Activated naive CD8-positive, alpha-beta T cell treated with anti-CD3 and anti-CD28 coated beads for 36 hours (primary cell): Measurements from ENCODE around the gene PLEKHB1. TPM values are rescaled to one million over a fixed set of nuclear protein-coding genes. Genes with fewer than 3 reads are reported as not detected.

Source experiments
- DNase-seq: peaks from one replicate; pipeline ENCODE4 v3.0.0; 2021
- H3K27ac Mint-ChIP-seq: one replicate; pipeline ENCODE4 v1.8.0; 2022; ENCODE audit warnings: mild to moderate bottlenecking, moderate library complexity, mixed read lengths
- H3K27me3 Mint-ChIP-seq: one replicate; pipeline ENCODE4 v1.8.0; 2022; ENCODE audit warnings: mild to moderate bottlenecking, mixed read lengths
- H3K36me3 Mint-ChIP-seq: one replicate; pipeline ENCODE4 v1.8.0; 2021; ENCODE audit warnings: mild to moderate bottlenecking, mixed read lengths
- H3K4me1 Mint-ChIP-seq: one replicate; pipeline ENCODE4 v1.8.0; 2021; ENCODE audit warnings: mixed read lengths
- H3K4me3 Mint-ChIP-seq: one replicate; pipeline ENCODE4 v1.8.0; 2022; ENCODE audit warnings: mild to moderate bottlenecking, moderate library complexity, mixed read lengths
- H3K9me3 Mint-ChIP-seq: one replicate; pipeline ENCODE4 v1.8.0; 2022; ENCODE audit warnings: mixed read lengths
- total RNA-seq, 2 experiments: library from RNA; stranded (reverse); gene quantifications; one replicate each; pipeline ENCODE4 v1.2.3, GENCODE V29; 2021

The PLEKHB1 gene
- total RNA-seq, 2 experiments from 2014 or later, result 6.8 to 13.3 TPM

DNA sequence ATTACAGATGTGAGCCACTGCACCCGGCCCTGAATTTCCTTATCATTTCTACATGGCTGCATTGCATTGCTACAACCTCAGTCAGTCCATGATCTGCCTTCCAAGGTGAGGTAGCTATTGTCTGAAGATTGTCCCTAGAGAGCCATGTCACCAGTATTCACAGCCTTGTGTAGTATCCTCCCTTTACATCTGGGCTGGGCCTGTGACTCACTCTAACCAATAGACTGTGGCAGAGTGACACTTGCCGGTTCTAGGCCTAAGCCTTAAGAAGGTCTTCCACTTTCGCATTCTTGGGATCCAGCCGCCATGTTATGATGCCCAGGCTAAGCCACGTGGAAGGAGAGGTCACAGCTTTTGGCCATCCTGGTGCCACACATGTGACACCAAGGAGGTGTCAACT is 10.1 kb upstream of the PLEKHB1 start:
- H3K27me3 Mint-ChIP-seq, result no peaks in the 10 kb centered on the region
- H3K4me1 Mint-ChIP-seq, result peaks cover 14% of the 10 kb centered on the region
- H3K27ac Mint-ChIP-seq, result no peak overlapping the region
- DNase-seq, result no peak
- H3K36me3 Mint-ChIP-seq, result peaks cover 1% of the 10 kb centered on the region
- H3K4me3 Mint-ChIP-seq, result no peak overlapping the region
- no peaks in the 10 kb centered on the region for H3K9me3 Mint-ChIP-seq

DNA sequence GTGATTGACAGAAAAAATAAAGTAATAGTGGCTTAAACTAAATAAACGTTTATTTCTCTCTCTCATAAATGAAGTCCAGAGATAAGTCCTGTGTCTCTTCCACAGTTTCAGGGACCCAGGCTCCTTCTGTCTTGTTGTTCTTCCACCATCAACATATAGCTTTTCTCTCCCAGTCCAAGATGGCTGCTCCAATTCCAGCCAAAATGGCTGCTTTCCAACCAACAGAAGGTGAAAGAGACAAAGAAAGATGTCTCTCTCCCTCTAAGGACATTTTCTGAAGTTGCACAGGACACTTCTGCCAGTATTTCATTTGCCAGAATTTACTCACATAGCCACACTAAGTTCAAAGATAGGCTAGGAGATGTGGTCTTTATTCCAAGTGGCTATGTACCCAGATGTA is 9.4 kb upstream of the PLEKHB1 start:
- peaks cover 14% of the 10 kb centered on the region for H3K4me1 Mint-ChIP-seq
- peaks cover 1% of the 10 kb centered on the region for H3K36me3 Mint-ChIP-seq
- no peak overlapping the region for H3K27ac Mint-ChIP-seq
- no peak for DNase-seq
- no peak overlapping the region for H3K4me3 Mint-ChIP-seq
- H3K9me3 Mint-ChIP-seq, result no peaks in the 10 kb centered on the region
- H3K27me3 Mint-ChIP-seq, result no peaks in the 10 kb centered on the region

DNA sequence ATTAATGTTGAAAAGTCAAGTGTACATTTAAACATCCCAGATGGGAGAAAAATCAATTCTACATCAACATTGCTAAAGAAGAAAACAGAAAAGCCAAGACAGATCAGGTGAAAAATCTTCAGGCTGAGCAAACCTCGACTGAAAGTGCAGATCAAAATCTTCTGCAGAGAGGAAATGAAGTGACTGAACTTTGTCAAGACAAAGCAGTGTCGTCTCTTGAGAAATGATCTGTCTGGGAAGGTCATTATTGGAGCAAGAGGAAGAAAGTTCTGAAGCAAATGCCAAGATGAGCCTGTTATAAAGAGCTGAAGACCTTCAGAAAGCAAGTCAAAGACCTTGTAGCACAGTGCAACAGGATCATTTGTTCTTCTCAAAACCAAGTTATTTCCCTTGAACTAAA is 5.8 kb upstream of the PLEKHB1 start:
- no peaks in the 10 kb centered on the region for H3K9me3 Mint-ChIP-seq
- DNase-seq, result no peak
- no peaks in the 10 kb centered on the region for H3K36me3 Mint-ChIP-seq
- no peak overlapping the region for H3K27ac Mint-ChIP-seq
- H3K4me3 Mint-ChIP-seq, result no peak overlapping the region
- H3K4me1 Mint-ChIP-seq, result peaks cover 8% of the 10 kb centered on the region
- no peaks in the 10 kb centered on the region for H3K27me3 Mint-ChIP-seq

DNA sequence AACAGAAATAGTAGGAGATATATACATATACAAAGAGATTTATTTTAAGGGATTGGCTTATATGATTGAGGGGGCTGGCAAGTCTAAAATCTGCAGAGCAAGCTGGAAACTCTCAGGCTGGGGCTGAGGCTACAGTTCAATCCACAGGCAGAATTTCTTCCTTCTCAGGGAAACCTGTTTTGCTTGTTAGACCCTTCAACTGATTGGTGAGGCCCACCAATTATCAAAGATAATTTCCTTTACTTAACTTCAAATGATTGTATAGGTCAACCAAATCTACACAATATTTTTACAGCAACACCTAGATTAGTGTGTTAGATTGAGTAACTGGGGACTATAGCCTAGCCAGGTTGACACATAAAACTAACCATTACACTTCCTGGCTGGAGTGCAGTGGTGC is 4.7 kb upstream of the PLEKHB1 start:
- DNase-seq, result no peak
- no peaks in the 10 kb centered on the region for H3K9me3 Mint-ChIP-seq
- no peaks in the 10 kb centered on the region for H3K27me3 Mint-ChIP-seq
- no peaks in the 10 kb centered on the region for H3K36me3 Mint-ChIP-seq
- no peak overlapping the region for H3K4me3 Mint-ChIP-seq
- H3K27ac Mint-ChIP-seq, result no peak overlapping the region
- H3K4me1 Mint-ChIP-seq, result peaks cover 8% of the 10 kb centered on the region

DNA sequence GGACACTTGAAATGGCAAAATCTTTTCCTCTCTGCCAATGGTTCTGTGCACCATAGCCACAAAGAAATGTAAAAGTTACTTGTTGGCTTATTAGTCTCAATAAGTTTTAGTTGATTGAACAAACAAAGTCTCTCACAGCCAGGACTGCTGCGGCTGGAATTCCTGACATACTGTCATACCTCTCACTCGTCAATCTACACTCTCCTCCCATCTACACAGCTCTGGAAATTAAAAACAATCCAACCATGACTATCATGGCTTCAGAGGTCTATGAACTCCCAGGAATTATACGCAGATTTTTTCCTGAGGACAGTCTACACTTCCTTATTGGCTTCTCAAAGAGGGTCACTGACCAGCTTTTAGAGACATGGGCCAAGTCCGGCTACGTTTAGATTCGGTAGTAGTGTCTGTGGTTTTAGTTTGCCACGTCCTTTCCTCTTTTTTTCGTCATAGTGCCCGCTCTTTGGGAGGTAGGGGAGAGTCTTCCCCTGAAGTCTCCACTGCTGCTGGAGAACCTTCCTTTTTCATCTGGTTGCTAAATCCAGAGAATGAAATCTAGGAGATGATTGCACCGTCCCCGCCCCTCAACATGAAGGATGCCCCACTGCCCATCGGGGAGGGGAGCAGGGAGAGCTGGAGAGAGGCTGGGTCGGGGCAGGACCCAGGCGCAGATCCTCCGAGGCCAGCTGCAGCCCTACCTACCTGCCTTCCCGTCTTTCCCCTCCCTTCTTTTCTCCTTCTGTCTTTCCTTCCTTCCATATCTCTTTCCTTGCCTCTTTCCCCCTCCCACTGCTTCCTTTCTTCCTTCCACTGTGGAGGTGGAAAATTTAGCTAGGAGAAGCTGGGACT is 1.0 kb upstream of the PLEKHB1 start:
- Mint-ChIP-seq H3K36me3 (no peaks in the 10 kb centered on the region), H3K4me1 (peaks cover 13% of the 10 kb centered on the region), H3K9me3 (no peaks in the 10 kb centered on the region), H3K27ac (no peak overlapping the region), H3K27me3 (no peaks in the 10 kb centered on the region), H3K4me3 (no peak overlapping the region)
- no peak for DNase-seq

DNA sequence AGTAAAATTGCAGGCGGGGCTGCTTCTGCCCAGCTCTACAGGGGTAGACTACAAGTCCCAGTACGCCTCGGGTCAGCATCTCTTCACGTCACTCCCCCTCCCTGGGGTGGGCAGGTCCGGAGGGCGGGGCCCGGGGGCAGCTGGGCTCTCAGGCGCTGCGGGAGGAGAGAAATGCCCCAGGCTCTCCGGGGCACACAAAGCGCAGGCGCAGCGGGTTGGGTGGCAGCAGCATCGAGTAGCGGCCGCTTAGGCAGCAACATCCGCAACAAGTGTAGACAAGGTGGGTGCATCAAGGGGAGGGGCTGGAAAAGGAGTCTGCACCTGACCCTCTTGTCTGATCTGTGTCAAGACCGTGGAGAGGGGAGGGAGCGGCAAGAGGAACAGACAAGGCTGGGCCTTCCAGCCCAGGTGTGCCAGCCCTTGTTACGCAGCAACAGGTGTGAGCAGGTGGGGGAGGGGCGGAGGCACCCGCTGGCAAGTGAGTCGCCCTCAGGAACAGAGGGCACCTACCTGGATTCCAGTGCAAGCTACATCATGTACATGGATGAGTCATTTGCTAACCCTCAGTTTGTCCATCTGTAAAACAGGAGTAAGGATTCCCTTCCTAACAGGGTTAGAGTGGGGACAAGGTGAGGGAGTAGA is 1.2 kb downstream of the PLEKHB1 start:
- Mint-ChIP-seq H3K27me3 (no peaks in the 10 kb centered on the region), H3K4me3 (peak overlapping the region; percentile 78), H3K9me3 (no peaks in the 10 kb centered on the region), H3K27ac (peak overlapping the region; percentile 38), H3K36me3 (no peaks in the 10 kb centered on the region), H3K4me1 (peaks cover 9% of the 10 kb centered on the region)
- DNase-seq, result peak; percentile 94

DNA sequence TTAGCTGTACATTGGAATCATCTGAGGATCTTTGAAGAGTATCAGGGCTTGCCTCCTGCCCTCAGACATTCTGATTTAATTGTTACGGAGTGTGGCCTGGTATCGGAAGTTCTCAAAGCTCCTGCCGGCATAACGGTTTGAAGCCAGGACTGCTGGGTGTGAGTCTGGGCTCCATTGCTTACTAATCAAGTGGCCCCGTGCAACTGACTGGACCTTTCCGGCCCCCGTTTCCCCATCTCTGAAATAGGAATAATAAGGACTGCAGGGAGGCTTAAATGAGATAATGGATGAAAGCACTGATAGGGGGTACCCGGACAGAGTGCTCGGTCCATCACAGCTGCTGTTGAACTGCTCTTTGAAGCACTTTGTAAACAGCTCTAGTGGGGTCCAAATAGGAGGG is 1.7 kb downstream of the PLEKHB1 start:
- H3K4me3 Mint-ChIP-seq, result peak overlapping the region; percentile 78
- no peak overlapping the region for H3K27ac Mint-ChIP-seq
- DNase-seq, result no peak
- H3K36me3 Mint-ChIP-seq, result no peaks in the 10 kb centered on the region
- no peaks in the 10 kb centered on the region for H3K9me3 Mint-ChIP-seq
- H3K4me1 Mint-ChIP-seq, result peaks cover 9% of the 10 kb centered on the region
- H3K27me3 Mint-ChIP-seq, result no peaks in the 10 kb centered on the region

DNA sequence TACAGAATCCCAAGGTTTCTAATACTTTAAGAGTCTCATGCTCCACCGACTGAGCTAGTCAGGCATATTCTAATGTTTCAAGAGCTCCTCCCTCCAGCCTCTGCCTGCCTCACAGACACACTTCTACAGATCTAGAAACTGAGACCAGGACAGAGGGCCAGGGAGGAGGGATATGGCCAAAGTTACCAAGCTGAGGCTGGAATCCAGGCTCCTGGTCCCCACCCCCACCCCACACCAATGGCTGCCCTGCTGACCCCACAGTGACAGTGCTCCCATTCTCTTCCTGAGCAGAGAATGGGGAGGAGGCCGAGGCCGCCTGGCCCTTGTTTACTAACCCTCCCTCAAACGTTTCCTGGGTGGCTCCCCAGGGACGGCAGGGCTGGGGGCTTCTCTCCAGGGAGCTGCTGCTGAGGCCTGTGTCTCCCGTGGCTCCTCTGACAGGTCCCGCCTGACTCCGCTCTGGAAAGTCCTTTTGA is 2.2 kb downstream of the PLEKHB1 start:
- H3K9me3 Mint-ChIP-seq, result no peaks in the 10 kb centered on the region

DNA sequence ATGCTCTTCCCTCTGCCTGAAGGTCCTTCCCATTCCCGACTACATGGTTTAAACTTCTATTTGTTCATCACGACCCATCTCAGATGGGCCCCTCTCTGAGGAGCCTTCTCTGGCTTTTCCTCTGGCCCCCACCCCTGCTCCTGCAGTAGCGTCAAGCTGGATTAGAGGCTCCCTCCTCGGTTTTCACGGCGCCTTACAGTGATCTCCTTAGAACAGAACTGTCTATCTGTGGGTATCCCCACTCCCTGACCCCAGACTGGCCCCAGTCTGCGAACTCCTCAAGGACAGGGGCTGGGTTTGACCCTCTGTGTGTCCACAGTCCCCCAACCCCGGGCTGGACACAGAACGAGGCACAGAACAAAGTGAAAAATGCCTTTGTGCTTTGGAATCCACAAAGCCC is 2.8 kb downstream of the PLEKHB1 start:
- Mint-ChIP-seq H3K36me3 (no peaks in the 10 kb centered on the region), H3K4me3 (no peak overlapping the region), H3K27ac (no peak overlapping the region), H3K27me3 (no peaks in the 10 kb centered on the region), H3K9me3 (no peaks in the 10 kb centered on the region), H3K4me1 (peaks cover 9% of the 10 kb centered on the region)
- no peak for DNase-seq

More for the DNA sequence above, 2.2 kb downstream of the PLEKHB1 start:
- Mint-ChIP-seq H3K27ac (no peak overlapping the region), H3K4me3 (no peak overlapping the region), H3K27me3 (no peaks in the 10 kb centered on the region), H3K36me3 (no peaks in the 10 kb centered on the region), H3K4me1 (peaks cover 9% of the 10 kb centered on the region)
- DNase-seq, result no peak

DNA sequence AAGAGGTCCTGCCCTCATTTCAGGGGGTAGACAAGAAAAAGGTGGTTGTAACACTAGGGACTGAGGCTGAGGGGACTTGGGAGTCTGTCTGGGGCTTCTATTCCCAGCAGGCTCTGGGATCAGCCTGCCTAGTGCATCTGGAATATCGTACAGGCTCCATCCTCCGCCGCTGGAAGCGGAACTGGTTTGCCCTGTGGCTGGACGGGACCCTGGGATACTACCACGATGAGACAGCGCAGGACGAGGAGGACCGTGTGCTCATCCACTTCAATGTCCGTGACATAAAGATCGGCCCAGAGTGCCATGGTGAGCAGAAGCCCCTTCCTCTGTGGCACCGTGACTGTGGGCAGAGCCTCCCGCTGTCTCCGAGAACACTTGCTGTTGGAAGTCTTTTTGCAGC is 4.0 kb downstream of the PLEKHB1 start:
- Mint-ChIP-seq H3K27ac (no peak overlapping the region), H3K36me3 (no peaks in the 10 kb centered on the region), H3K4me3 (no peak overlapping the region), H3K9me3 (no peaks in the 10 kb centered on the region), H3K27me3 (no peaks in the 10 kb centered on the region), H3K4me1 (peaks cover 9% of the 10 kb centered on the region)
- DNase-seq, result no peak

DNA sequence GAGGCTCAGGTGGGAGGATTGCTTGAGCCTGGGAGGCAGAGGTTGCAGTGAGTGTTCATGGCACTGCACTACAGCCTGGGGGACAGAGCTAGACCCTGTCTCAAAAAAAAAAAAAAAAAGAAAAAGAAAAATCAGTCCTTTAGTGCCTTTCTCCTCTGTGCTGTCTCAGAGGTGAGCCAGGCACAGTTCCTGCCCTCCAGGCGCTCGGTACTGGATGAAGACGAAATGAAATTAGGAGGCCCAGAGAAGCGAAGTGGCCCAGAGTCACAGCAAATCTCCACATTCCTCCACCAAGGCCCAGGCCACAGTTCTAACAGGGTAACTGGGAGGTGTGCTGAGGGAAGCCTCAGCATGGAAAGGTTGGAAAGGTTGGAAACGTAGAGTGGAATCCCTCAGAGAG is 4.9 kb downstream of the PLEKHB1 start:
- Mint-ChIP-seq H3K4me3 (no peak overlapping the region), H3K36me3 (no peaks in the 10 kb centered on the region), H3K27ac (no peak overlapping the region), H3K9me3 (no peaks in the 10 kb centered on the region), H3K27me3 (no peaks in the 10 kb centered on the region), H3K4me1 (peaks cover 12% of the 10 kb centered on the region)
- no peak for DNase-seq

DNA sequence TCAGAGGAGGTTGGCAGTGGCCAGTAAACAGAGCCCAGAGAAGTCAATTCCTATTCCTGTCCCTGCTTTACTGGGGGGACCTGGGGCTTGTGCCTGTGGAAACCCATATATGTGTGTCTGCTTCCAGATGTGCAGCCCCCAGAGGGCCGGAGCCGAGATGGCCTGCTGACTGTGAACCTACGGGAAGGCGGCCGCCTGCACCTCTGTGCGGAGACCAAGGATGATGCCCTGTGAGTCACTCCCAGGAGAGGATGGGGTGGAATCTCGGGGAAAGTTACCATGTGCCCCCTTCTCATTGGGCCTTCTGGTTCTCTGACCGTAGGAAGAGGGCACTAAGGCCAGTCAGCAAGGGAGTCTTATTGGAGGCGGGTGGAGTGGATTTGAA is 5.3 kb downstream of the PLEKHB1 start:
- DNase-seq, result no peak
- Mint-ChIP-seq H3K36me3 (no peaks in the 10 kb centered on the region), H3K27me3 (no peaks in the 10 kb centered on the region), H3K4me1 (peaks cover 12% of the 10 kb centered on the region), H3K9me3 (no peaks in the 10 kb centered on the region), H3K27ac (no peak overlapping the region), H3K4me3 (no peak overlapping the region)

DNA sequence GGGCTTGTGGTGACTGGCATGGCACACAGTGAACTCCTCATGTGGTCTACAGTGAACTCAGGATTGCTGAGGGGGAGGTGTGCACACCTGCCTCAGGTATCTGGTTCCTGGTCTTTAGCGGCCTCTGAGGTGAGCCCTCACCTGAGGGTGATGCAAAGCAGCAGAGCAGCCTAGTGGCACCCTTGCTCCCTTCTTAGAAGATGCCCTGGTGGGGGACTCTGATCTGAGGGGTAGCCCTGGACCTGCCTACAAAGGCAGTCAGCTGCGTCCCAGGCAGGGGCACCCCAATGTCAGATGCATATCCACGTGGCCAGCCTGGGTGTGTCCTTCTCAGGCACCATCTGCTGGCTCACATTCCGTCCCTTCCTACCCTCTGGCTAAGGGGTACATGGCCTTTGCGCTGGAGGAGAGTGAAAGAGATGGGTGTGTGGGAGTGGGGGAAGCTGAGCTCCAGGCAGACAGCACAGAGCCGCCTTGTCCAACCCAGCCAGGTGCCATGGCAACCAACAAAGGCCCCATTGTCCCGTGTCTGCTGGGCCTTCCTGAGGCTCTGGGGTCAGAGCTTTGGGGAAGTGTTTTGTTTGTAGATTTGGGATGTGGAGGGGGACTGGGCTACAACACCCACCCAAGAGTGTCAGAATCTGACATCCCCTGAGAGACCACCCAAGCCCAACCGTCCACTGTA is 5.8 kb downstream of the PLEKHB1 start:
- Mint-ChIP-seq H3K27ac (no peak overlapping the region), H3K9me3 (no peaks in the 10 kb centered on the region), H3K4me3 (no peak overlapping the region), H3K36me3 (no peaks in the 10 kb centered on the region), H3K4me1 (peaks cover 10% of the 10 kb centered on the region), H3K27me3 (no peaks in the 10 kb centered on the region)
- DNase-seq, result no peak

DNA sequence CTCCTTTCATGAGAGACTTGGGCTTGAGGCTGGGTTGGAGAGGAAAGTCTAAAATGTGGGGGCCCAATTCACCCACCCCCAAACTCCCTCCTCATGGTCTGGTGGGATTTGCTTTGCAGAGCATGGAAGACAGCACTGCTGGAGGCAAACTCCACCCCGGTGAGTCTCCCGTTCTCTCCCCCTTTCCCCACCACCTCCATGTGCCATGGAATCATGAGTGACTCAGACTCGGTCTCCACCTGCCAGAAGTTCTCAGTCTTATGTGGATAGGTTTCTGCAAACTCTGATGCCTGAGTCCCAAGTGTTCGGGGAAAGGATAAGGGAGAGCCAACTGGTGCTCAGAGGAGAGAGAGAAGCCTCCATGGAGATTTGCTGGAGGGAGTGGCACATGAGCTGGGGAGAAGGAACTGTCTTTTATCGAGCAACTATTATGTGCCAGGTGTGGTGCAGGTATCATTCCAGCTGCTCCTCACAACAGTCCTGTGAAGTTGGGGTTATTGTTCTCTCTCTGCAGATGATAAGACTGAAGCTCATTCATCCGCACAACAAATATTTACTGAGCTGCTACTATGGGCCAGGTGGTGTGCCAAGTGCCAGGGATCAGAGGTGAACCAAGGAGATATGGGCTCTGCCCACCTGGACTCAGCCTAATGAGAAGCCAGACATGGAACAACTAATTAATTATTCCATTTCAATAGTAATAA is 6.6 kb downstream of the PLEKHB1 start:
- Mint-ChIP-seq H3K27ac (no peak overlapping the region), H3K27me3 (no peaks in the 10 kb centered on the region), H3K4me1 (peaks cover 6% of the 10 kb centered on the region), H3K4me3 (no peak overlapping the region), H3K36me3 (no peaks in the 10 kb centered on the region), H3K9me3 (no peaks in the 10 kb centered on the region)
- DNase-seq, result no peak

DNA sequence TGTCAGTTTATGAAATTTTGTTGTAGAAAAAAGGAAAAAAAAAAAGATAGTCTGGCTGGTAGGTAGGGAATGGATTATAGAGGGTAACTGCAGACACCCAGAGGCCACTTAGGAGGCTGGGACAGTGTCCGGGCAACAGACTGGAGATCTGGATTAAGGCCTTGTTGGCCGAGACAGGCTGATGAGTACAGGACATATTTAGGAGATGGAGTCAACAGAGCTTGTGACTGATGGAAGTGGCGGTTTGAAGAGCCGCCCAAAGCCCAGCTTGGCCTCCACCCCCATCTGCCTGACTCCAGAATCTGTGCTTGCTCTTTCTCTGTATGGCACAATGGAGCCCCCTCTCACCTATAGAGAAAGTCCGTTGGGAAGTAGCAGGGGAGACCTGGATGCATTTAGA is 7.6 kb downstream of the PLEKHB1 start:
- peaks cover 3% of the 10 kb centered on the region for H3K4me1 Mint-ChIP-seq
- no peaks in the 10 kb centered on the region for H3K36me3 Mint-ChIP-seq
- H3K9me3 Mint-ChIP-seq, result no peaks in the 10 kb centered on the region
- peak overlapping the region; percentile 13 for H3K27ac Mint-ChIP-seq
- H3K27me3 Mint-ChIP-seq, result no peaks in the 10 kb centered on the region
- DNase-seq, result no peak
- H3K4me3 Mint-ChIP-seq, result no peak overlapping the region
